Stimulated activated effector memory CD8-positive, alpha-beta T cell treated with anti-CD3 and anti-CD28 coated beads, Interleukin-12 subunit alpha, Interleukin-12 subunit beta, amount 100 ng/mL, for 72 hours (primary cell): ENCODE data around the gene FDXR.

Source experiments
- ATAC-seq: fragments of 150-1000 bp; cut with Tn5 transposase; 2 replicates; pipeline ENCODE4 v1.10.0; 2021
- DNase-seq, 2 donors: peaks; one replicate each; pipeline ENCODE4 v3.0.0; 2021 to 2022; ENCODE audit warnings: low spot score in 2 of 2
- H3K27ac Mint-ChIP-seq: one replicate; pipeline ENCODE4 v1.8.0; 2022; ENCODE audit warnings: mild to moderate bottlenecking, mixed read lengths
- H3K36me3 Mint-ChIP-seq: one replicate; pipeline ENCODE4 v1.8.0; 2022; ENCODE audit warnings: mild to moderate bottlenecking, mixed read lengths
- H3K4me1 Mint-ChIP-seq: one replicate; pipeline ENCODE4 v1.8.0; 2022; ENCODE audit warnings: mixed read lengths
- H3K4me3 Mint-ChIP-seq: one replicate; pipeline ENCODE4 v1.8.0; 2022; ENCODE audit warnings: mild to moderate bottlenecking, mixed read lengths
- H3K9me3 Mint-ChIP-seq: one replicate; pipeline ENCODE4 v1.8.0; 2022; ENCODE audit warnings: mixed read lengths

FDXR gene

DNA sequence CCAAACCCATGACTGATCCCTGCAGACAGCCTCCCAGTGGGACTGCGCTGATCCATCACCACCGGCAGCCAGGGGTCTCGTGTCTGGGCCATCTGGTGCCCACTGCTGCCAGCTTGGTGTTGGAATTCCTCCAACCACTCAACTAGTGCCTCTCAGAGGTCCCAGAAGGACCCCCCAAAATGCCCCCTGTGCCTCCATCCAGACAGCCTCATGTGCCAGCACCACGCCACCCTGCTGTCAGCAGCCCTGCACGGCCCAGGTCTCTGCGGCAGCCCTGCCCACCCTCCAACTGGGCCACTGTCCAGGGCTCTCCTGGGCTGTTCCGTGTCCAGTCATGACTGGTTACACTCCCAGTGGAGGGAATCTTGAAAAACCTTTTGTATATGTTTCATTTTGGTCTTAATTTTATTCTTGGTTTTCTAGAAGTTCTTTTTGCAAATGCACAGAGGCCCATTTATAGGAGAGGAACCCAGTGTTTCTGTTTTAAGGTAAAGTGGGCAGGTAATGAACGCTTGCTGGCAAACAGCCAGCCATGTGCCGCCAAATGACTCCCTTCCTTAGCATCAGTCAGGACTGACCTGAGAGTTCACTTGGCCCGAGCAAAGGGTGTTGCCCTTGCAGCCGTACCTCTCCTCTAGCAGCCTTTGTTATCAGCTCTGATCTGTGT lies 47.7 kb downstream of the FDXR start:
- ATAC-seq (no peak), DNase-seq (no peak)
- H3K27ac Mint-ChIP-seq = no peak overlapping the region
- H3K4me3 Mint-ChIP-seq = no peak overlapping the region
- H3K4me1 Mint-ChIP-seq = no peaks in the 10 kb centered on the region
- no peaks in the 10 kb centered on the region for H3K36me3 Mint-ChIP-seq
- no peaks in the 10 kb centered on the region for H3K9me3 Mint-ChIP-seq

DNA sequence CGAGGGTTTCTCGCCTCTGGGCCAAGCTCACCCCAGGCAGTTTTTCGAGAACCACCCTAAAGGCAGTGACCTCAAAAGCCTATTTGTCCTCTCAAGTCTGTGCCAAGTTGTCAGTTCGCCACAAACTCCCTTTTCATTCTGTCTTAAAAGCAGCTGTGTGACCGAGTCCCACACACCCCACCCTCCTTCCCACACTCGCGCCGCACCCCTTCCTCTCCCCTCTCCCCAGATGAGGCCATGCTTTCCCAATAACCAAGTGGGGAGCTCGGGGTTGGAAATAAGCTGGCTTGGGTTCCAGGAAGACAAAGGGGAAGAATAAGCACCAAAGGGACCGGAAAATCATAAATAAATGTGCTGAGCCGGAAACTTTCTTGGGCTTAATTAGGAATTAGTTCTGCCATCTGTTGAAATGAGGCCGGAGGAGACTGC lies 49.8 kb downstream of the FDXR start:
- H3K4me3 Mint-ChIP-seq = no peak overlapping the region
- no peak overlapping the region for H3K27ac Mint-ChIP-seq
- no peaks in the 10 kb centered on the region for H3K36me3 Mint-ChIP-seq
- ATAC-seq (no peak), DNase-seq (no peak)
- no peaks in the 10 kb centered on the region for H3K9me3 Mint-ChIP-seq
- no peaks in the 10 kb centered on the region for H3K4me1 Mint-ChIP-seq

DNA sequence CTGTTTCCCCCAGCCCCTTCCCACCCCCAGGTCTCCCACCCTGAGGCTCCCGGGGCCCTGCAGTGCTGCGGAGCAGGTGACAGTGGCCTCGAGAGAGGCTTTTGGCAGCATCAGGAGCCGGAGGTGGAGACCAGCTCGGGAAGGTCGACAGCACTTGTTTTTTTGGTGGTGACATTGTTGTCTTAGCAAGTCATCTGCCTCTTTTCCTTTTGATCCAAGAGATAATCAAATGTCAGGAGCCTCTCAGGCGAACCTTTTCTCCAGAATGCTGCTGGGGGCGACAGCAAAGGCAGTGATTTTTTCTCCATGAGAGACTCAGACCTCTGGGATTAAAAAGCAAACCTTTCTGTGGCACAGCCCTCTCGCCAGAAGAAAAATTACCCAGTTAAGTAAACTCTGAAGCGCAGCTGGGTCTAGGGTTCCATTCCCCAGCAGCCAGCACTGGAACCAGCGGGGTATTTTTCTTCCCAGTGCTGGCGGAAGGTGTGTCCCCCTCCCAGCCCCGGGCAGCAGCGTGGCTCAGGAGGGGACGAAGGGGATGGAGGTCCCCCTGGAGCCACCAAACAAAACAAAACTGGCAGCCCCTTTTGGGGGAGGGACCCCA lies 50.4 kb downstream of the FDXR start:
- ATAC-seq = no peak
- H3K4me3 Mint-ChIP-seq = no peak overlapping the region
- H3K4me1 Mint-ChIP-seq = no peaks in the 10 kb centered on the region

DNA sequence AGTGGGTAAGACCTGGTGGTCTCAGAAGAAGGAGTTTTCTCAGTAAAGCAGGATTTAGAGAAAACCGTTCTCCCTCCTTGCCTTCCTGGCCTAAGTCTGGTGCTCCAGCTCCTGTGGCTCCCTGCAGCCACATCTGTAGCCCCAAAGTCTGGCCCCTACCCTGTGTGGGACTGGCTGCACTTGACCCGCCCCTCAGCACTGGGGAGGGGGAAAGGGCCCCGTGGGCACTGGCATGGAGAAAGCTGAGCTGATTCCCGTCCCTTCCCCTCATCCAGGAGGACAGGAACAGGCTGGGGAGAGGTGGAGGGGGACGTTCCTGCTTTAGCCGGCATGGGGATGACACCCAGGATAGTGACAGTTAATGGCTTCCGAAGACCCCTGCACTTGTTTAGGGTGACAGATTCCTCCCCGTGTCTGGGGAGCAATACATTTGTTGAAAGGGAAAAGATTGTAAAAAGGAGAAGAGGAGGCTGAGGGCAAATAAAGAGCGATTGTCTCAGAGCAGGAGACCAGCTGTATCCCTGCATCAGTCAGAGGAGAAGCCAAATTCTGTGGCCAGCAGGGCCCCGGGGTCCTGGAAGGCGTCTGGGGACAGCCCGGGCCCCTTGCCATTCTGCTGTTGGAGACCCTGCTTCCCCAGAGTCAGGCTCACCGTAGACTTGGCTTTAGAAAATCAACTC lies 51.0 kb downstream of the FDXR start:
- no peaks in the 10 kb centered on the region for H3K4me1 Mint-ChIP-seq
- no peak for ATAC-seq

More for the DNA sequence above, 50.4 kb downstream of the FDXR start:
- no peak for DNase-seq
- H3K27ac Mint-ChIP-seq = no peak overlapping the region
- H3K9me3 Mint-ChIP-seq = no peaks in the 10 kb centered on the region
- H3K36me3 Mint-ChIP-seq = no peaks in the 10 kb centered on the region

DNA sequence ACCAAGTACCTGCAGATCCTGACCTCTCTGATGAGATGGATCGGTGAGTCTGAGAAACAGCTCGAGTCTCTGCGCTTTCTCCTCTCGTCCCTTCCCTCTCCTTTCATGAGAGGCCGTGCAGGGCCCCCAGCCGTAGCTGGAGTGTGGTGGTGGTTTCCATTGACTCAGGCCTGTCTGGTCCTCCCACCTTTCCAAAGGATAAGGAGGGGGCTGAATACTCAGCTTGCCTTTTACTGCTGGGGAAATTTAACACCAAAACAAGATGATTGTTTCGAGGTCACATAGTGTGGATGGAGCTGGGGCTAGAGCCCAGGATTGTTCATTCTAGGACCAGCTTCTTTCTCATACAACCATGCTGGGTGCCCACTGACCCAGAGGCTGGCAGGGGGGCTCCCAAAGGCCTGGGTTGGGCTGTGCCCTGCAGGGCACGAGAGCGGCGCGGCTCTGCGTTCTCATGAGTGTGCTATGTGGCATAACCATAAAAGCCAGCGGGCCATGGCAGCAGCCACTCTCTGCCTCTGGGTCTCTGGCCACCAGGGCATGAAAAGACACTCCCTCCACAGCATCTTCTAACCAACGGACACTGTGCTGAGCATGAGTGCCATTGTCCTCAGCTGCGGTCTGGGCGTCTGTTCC lies 52.9 kb downstream of the FDXR start:
- Mint-ChIP-seq H3K4me3 (no peak overlapping the region), H3K27ac (no peak overlapping the region), H3K36me3 (peaks cover 9% of the 10 kb centered on the region), H3K9me3 (no peaks in the 10 kb centered on the region), H3K4me1 (peaks cover 6% of the 10 kb centered on the region)
- DNase-seq (no peak), ATAC-seq (no peak)

More for the DNA sequence above, 51.0 kb downstream of the FDXR start:
- DNase-seq = no peak
- no peaks in the 10 kb centered on the region for H3K9me3 Mint-ChIP-seq
- H3K27ac Mint-ChIP-seq = no peak overlapping the region
- no peaks in the 10 kb centered on the region for H3K36me3 Mint-ChIP-seq
- no peak overlapping the region for H3K4me3 Mint-ChIP-seq

DNA sequence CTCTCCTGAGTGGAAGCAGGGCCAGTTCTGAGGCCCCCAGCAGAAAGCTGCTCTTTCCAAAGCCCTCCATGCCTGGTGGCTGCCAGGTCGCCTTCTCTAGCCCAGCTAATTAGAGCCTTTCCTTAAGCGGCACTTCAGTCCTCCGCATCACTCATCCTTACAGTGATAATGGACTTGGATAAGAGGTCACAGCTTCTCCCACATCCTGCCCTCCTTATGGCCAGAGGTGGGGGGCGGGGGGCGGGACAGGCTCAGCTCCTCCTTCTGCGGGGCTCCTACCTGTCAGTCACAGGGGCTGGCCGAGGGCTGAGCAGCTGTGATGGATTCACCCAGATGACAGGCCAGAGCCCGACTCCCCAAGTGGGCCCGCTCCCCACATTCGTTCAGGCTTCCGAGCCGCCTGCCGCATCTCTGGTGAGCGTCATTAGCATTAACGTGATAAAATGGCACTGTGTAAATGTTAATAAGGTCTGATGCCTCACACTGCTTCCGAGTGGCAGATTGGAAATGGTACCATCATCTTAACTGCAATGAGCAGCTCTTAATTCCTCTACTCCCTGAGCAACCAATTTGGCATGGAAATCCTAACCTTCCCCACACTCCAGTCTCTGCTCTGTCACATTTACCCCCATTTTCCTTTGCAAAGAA lies 54.4 kb downstream of the FDXR start:
- H3K27ac Mint-ChIP-seq = no peak overlapping the region
- no peaks in the 10 kb centered on the region for H3K9me3 Mint-ChIP-seq
- H3K36me3 Mint-ChIP-seq = peaks cover 13% of the 10 kb centered on the region
- H3K4me1 Mint-ChIP-seq = peaks cover 6% of the 10 kb centered on the region
- H3K4me3 Mint-ChIP-seq = no peak overlapping the region
- ATAC-seq (no peak), DNase-seq (no peak)

DNA sequence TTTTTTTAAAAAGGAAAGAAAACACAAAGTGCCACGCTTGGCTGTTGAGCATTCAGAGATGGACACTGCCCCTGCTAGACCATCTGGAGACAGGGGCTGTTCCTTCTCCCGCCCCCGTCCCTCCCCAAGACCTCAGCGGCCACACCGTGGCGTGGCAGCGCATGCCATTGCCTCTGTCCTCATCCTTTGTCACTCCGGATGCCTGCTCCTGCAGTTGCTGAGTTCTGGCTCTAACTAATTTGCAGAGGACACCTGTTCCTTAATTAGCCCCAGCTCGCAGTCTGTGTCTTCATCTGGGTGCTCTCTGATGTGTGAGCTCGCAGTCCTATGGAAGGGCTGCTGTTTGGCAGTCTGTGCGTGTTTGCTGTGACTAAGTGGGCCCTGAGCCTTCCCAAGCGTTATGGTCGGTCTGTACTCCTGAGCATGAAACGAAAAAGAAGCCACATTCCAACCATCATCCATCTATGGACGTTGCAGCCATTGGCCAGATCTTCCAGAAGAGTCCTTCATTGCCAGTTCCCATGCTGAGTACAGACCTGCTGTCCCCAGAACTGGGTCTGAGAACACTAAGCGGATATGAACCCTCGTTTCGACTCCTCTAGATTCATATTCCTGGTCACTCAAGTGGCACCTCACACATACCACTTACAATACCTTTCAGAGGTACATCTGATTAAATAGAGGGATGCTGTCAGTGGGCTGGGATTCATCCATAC lies 55.7 kb downstream of the FDXR start:
- no peak for ATAC-seq
- Mint-ChIP-seq H3K36me3 (peaks cover 13% of the 10 kb centered on the region), H3K9me3 (no peaks in the 10 kb centered on the region), H3K4me3 (no peak overlapping the region), H3K27ac (no peak overlapping the region), H3K4me1 (peaks cover 6% of the 10 kb centered on the region)
- no peak for DNase-seq

DNA sequence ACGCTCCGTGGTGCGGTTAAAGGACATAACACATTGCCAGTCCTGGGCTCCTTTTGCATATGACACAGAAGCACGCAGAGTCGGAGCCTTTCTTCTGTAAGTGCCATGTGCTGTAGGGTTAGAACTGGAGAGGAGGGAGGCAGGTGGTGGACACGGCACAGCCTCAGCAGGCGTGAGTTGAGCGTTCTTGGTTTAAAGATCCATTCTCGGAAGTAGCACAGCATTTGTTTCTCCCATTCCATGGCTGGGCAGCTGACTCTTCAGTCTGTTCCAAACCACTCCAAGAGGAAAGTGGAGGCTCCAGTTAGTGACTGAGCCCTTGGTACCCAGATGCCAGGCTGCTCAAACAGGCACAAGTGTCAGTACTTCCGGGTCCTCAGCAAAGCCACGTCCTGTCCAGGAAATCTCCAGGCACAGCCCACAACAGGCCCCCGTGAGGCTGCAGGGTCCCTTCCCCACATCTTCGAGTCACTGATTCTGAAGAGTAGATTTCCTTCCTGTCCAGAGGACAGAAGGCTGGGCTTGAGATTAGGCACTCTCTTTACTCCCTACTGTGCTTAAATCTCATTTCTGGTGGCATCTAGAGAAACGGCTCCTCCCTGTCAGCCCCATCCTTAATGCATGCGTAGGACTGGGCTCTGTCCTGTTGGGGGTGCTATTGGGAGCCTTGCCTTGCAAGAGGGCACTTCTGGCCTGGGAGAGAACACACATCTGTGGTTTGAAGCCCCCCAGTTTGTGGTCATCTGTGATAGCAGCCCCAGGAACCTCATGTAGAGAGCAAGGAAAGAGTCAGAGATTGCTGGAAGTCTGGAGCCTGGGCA lies 57.0 kb downstream of the FDXR start:
- no peak for ATAC-seq

DNA sequence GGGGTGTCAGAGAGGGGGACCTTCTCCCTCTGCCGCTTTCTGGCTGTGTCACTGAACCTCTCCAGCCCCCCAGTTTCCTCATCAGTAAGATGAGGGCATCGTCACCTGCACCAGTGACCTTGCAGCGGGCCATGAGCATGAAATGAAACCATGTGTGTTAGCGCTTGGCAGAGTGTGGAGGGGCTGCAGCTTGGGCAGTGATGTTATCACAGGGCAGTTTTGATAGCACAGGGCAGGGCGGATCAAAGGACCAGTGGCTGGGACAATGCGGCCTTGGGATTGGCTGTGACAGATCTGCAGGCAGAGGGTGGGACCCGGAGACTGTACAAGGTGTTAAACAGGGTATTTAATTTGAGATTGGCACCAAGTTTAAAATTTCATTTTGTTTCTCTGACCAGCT lies 57.7 kb downstream of the FDXR start:
- Mint-ChIP-seq H3K4me1 (peaks cover 6% of the 10 kb centered on the region), H3K4me3 (no peak overlapping the region), H3K9me3 (no peaks in the 10 kb centered on the region), H3K27ac (peak overlapping the region; percentile 9), H3K36me3 (peaks cover 13% of the 10 kb centered on the region)
- DNase-seq (no peak), ATAC-seq (no peak)

More for the DNA sequence above, 57.0 kb downstream of the FDXR start:
- Mint-ChIP-seq H3K4me3 (no peak overlapping the region), H3K27ac (peak overlapping the region; percentile 9), H3K4me1 (peaks cover 6% of the 10 kb centered on the region), H3K36me3 (peaks cover 13% of the 10 kb centered on the region), H3K9me3 (no peaks in the 10 kb centered on the region)
- no peak for DNase-seq

DNA sequence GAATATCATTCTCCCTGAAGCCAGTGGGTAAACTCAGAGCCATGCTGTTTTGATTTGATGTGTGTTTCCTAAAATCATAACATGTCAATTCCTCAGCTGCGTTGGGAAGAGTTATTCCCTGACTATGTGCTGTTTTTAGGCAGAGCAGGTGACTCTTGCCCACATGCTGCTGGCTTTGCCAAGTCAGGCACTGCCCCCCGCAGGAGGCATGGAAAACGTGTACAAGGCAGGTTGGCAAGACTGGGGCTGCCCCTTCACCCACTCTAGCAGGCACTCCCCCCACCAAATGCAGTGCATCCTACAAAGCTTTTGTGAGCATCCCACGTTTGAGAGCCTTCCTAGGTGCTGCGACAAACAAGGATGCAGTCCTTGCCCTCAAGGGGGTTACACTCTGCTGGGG lies 58.3 kb downstream of the FDXR start:
- Mint-ChIP-seq H3K9me3 (no peaks in the 10 kb centered on the region), H3K36me3 (peaks cover 13% of the 10 kb centered on the region), H3K4me3 (no peak overlapping the region), H3K27ac (peak overlapping the region; percentile 9), H3K4me1 (peaks cover 6% of the 10 kb centered on the region)
- DNase-seq = no peak
- ATAC-seq = no peak
